GM12878 (cell line): ENCODE data around the gene TUBB4B. TPM values are rescaled to one million over a fixed set of nuclear protein-coding genes. Genes with fewer than 3 reads are reported as not detected.

ENCODE experiments used
- ATF7 ChIP-seq: fragments of 450-650 bp; IDR thresholded peaks from 2 replicates; pipeline ENCODE4 v1.6.1; 2016; ENCODE audit warnings: low read depth, mild to moderate bottlenecking
- CBX3 ChIP-seq: fragments of 200-600 bp; sonication (generic); IDR thresholded peaks from 2 replicates; pipeline ENCODE4 v1.6.1; 2016; ENCODE audit warnings: low read depth, borderline replicate concordance
- CBX5 ChIP-seq: sonication (generic); IDR thresholded peaks from 2 replicates; pipeline ENCODE4 v1.6.1; 2016; ENCODE audit warnings: low read depth, moderate library complexity, mild to moderate bottlenecking, inconsistent platforms
- CEBPZ ChIP-seq: fragments of 150-350 bp; IDR thresholded peaks from 2 replicates; pipeline ENCODE4 v1.6.1; 2016; ENCODE audit warnings: low read depth, low read length
- E2F8 ChIP-seq: fragments of 450-650 bp; IDR thresholded peaks from 2 replicates; pipeline ENCODE4 v1.6.1; 2018; ENCODE audit warnings: mild to moderate bottlenecking, low read depth, moderate library complexity; ENCODE audit not compliant: partially characterized antibody
- EZH2 ChIP-seq: IDR thresholded peaks from 2 replicates; pipeline ENCODE4 v1.6.1; 2012; ENCODE audit warnings: low read depth, mild to moderate bottlenecking, control low read depth, inconsistent platforms, low read length, borderline replicate concordance; ENCODE audit not compliant: control insufficient read depth
- FOXK2 ChIP-seq: fragments of 450-650 bp; IDR thresholded peaks from 2 replicates; pipeline ENCODE4 v1.6.1; 2017; ENCODE audit warnings: mild to moderate bottlenecking, moderate library complexity
- KAT2A ChIP-seq: conservative IDR thresholded peaks from 2 replicates; pipeline ENCODE4 v1.6.1; 2011; ENCODE audit warnings: low read depth, low read length; ENCODE audit not compliant: control insufficient read depth
- KLF5 ChIP-seq: fragments of 450-650 bp; IDR thresholded peaks from 2 replicates; pipeline ENCODE4 v1.6.1; 2014; ENCODE audit warnings: mild to moderate bottlenecking; ENCODE audit not compliant: partially characterized antibody
- NFIC ChIP-seq: IDR thresholded peaks from 2 replicates; pipeline ENCODE4 v1.6.1; 2012; ENCODE audit warnings: low read depth, mild to moderate bottlenecking, inconsistent platforms, low read length, moderate library complexity
- NFYA ChIP-seq: IDR thresholded peaks from 2 replicates; pipeline ENCODE4 v1.6.1; 2011; ENCODE audit warnings: low read depth, mild to moderate bottlenecking, low read length, improper control_type of control experiment, borderline replicate concordance
- NKRF ChIP-seq: fragments of 450-650 bp; conservative IDR thresholded peaks from 2 replicates; pipeline ENCODE4 v1.6.1; 2017; ENCODE audit warnings: mild to moderate bottlenecking, moderate library complexity
- NR2C2 ChIP-seq: IDR thresholded peaks from 2 replicates; pipeline ENCODE4 v1.6.1; 2011; ENCODE audit warnings: borderline replicate concordance, low read depth; ENCODE audit not compliant: control insufficient read depth, insufficient read length
- POLR2AphosphoS5 ChIP-seq: IDR thresholded peaks from 2 replicates; pipeline ENCODE4 v1.6.1; 2011; ENCODE audit warnings: mild to moderate bottlenecking, low read length, inconsistent platforms
- RAD51 ChIP-seq: fragments of 450-650 bp; IDR thresholded peaks from 2 replicates; pipeline ENCODE4 v1.6.1; 2016; ENCODE audit warnings: moderate library complexity, mild to moderate bottlenecking, inconsistent platforms
- SKIL ChIP-seq: fragments of 450-650 bp; IDR thresholded peaks from 2 replicates; pipeline ENCODE4 v1.6.1; 2017; ENCODE audit warnings: mild to moderate bottlenecking, low read depth, inconsistent platforms; ENCODE audit not compliant: poor library complexity, severe bottlenecking
- TCF7 ChIP-seq: IDR thresholded peaks from 2 replicates; pipeline ENCODE4 v1.6.1; 2014; ENCODE audit warnings: antibody characterized with exemption, borderline replicate concordance
- ZNF217 ChIP-seq: fragments of 450-650 bp; IDR thresholded peaks from 2 replicates; pipeline ENCODE4 v1.6.1; 2017; ENCODE audit warnings: antibody characterized with exemption, mild to moderate bottlenecking
- ZNF274 ChIP-seq: IDR thresholded peaks from one replicate; pipeline ENCODE4 v1.8.0; 2011; ENCODE audit not compliant: insufficient read length, insufficient read depth
- polyA plus RNA-seq, 11 experiments: library from polyadenylated mRNA; depleted of rRNA in 4 of 11; unstranded in 6 of 11; stranded (reverse) in 5 of 11; fragments of >200 nt; fragmentation: Nextera tagmentation in 4 of 11; fragmentation: Illumina TruSeq in 1 of 11; extraction: Ambion mirVana in 4 of 11; extraction: Trizol in 1 of 11; gene quantifications; 1 replicate in 1 of 11; 2 replicates in 10 of 11; pipeline versions ENCODE4 v1.2.1 to v1.2.3, GENCODE V29; 2011 to 2016; ENCODE audit warnings: inconsistent platforms in 2 of 11, missing spikeins in 2 of 11, low read depth in 1 of 11
- total RNA-seq, 4 experiments: library from RNA; depleted of rRNA in 3 of 4; stranded (reverse); fragments of >200 nt in 3 of 4; fragmentation: Illumina TruSeq in 1 of 4; extraction: Trizol in 1 of 4; gene quantifications; 2 replicates each; pipeline versions ENCODE4 v1.2.1 to v1.2.3, GENCODE V29; 2013 to 2021

TUBB4B gene
- total and polyA plus RNA-seq, 10 of the 15 experiments (the other 5 are each of a cell fraction or from before 2014, with no cell fraction given), result 23.0 to 532 (median 254) TPM

GRCh38 chr9:137254624-137255447, 13.7 kb downstream of the TUBB4B start, which contains the start of gene NELFB (continued):
- TF ChIP-seq SKIL, result no peak
- no peak for TF ChIP-seq KAT2A
- TF ChIP-seq NFIC, result no peak
- no peak for TF ChIP-seq CBX3
- no peak for TF ChIP-seq EZH2
- no peak for TF ChIP-seq ATF7
- TF ChIP-seq NR2C2, result no peak
- no peak for TF ChIP-seq RAD51
- TF ChIP-seq POLR2AphosphoS5, result no peak; the same call in 1 of the 2 replicates
- no peak for TF ChIP-seq KLF5
- peak; percentile 78 for TF ChIP-seq NKRF
- TF ChIP-seq NFYA, result no peak
- no peak for TF ChIP-seq E2F8
- no peak for TF ChIP-seq ZNF274
- peak; percentile 73; the same call in 1 of the 2 replicates for TF ChIP-seq ZNF217
- TF ChIP-seq TCF7, result no peak
- TF ChIP-seq CEBPZ, result no peak
- no peak for TF ChIP-seq FOXK2
- TF ChIP-seq CBX5, result no peak
